ENCODE measurements around the gene PLOD2.

The PLOD2 gene

DNA sequence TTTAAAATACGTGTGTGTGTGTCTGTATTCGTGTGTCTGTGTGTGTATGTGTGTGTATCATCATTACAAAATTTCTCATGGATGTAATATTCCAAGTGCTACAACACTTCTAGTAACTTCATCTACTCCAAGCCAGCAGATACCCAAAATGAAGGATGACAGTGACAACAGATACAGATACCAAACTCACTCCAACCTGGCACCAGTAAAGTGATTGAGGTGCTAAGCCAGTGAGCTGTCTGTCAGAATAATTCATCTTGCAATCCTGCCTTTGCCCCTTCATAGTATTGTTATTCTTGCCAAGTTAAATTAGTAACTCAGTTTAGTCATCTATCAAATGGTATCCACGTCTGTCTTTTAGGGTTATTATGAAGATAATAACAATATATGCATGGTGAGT, 58.1 kb downstream of the PLOD2 start:
- Histone ChIP-seq H3K27me3 (ENCODE audit: insufficient read depth, poor library complexity, severe bottlenecking) (no peaks in the 10 kb centered on the region), H3K27ac (replicated peaks) (no peak overlapping the region), H3K4me3 (replicated peaks; ENCODE audit: insufficient read depth, low read length) (no peak overlapping the region)
- no peak for DNase-seq (ENCODE audit: low read depth in 1 of 2, low spot score in 1 of 2)
- TF ChIP-seq, protein P1, sequence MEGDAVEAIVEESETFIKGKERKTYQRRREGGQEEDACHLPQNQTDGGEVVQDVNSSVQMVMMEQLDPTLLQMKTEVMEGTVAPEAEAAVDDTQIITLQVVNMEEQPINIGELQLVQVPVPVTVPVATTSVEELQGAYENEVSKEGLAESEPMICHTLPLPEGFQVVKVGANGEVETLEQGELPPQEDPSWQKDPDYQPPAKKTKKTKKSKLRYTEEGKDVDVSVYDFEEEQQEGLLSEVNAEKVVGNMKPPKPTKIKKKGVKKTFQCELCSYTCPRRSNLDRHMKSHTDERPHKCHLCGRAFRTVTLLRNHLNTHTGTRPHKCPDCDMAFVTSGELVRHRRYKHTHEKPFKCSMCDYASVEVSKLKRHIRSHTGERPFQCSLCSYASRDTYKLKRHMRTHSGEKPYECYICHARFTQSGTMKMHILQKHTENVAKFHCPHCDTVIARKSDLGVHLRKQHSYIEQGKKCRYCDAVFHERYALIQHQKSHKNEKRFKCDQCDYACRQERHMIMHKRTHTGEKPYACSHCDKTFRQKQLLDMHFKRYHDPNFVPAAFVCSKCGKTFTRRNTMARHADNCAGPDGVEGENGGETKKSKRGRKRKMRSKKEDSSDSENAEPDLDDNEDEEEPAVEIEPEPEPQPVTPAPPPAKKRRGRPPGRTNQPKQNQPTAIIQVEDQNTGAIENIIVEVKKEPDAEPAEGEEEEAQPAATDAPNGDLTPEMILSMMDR (IDR thresholded peaks at IDR 0.05; ENCODE audit: insufficient read depth, low read length), result no peak

DNA sequence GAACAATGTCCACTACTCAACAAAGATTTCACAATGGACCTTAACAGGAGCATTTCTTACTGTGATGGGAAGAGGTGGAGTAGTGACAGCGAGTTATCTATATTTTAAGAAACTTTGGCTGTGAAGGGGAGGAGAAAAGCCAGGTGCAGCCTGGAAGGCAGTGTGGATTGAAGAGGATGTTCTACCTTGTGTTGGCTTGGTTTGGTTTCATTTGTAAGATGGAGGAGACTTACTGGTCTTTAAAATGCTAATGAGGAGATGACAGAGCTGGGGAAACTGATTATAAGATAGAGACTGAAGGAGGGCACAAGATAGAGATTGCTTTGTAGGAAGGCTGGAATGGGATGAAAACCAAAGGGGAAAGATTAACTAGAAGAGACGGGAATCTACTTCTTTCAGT, 59.4 kb downstream of the PLOD2 start:
- no peak for TF ChIP-seq POLR2AphosphoS5 (IDR thresholded peaks at IDR 0.05; ENCODE audit: low read depth)
- TF ChIP-seq, protein P2, sequence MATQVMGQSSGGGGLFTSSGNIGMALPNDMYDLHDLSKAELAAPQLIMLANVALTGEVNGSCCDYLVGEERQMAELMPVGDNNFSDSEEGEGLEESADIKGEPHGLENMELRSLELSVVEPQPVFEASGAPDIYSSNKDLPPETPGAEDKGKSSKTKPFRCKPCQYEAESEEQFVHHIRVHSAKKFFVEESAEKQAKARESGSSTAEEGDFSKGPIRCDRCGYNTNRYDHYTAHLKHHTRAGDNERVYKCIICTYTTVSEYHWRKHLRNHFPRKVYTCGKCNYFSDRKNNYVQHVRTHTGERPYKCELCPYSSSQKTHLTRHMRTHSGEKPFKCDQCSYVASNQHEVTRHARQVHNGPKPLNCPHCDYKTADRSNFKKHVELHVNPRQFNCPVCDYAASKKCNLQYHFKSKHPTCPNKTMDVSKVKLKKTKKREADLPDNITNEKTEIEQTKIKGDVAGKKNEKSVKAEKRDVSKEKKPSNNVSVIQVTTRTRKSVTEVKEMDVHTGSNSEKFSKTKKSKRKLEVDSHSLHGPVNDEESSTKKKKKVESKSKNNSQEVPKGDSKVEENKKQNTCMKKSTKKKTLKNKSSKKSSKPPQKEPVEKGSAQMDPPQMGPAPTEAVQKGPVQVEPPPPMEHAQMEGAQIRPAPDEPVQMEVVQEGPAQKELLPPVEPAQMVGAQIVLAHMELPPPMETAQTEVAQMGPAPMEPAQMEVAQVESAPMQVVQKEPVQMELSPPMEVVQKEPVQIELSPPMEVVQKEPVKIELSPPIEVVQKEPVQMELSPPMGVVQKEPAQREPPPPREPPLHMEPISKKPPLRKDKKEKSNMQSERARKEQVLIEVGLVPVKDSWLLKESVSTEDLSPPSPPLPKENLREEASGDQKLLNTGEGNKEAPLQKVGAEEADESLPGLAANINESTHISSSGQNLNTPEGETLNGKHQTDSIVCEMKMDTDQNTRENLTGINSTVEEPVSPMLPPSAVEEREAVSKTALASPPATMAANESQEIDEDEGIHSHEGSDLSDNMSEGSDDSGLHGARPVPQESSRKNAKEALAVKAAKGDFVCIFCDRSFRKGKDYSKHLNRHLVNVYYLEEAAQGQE (IDR thresholded peaks at IDR 0.05; ENCODE audit: insufficient replicate concordance, low read depth), result no peak
- Histone ChIP-seq H3K27me3 (ENCODE audit: insufficient read depth, poor library complexity, severe bottlenecking) (no peaks in the 10 kb centered on the region), H3K4me3 (replicated peaks; ENCODE audit: insufficient read depth, low read length) (no peak overlapping the region), H3K27ac (replicated peaks) (no peak overlapping the region)
- no peak for DNase-seq (ENCODE audit: low read depth in 1 of 2, low spot score in 1 of 2)

GRCh38 chr3:146100825-146101444, 60.0 kb downstream of the PLOD2 start:
- DNase-seq (ENCODE audit: low read depth in 1 of 2, low spot score in 1 of 2), result no peak
- H3K27ac ChIP-seq (replicated peaks), result no peak overlapping the region
- H3K4me3 ChIP-seq (replicated peaks; ENCODE audit: insufficient read depth, low read length), result no peak overlapping the region
- no peaks in the 10 kb centered on the region for H3K27me3 ChIP-seq (ENCODE audit: insufficient read depth, poor library complexity, severe bottlenecking)
- TF ChIP-seq POLR2AphosphoS5 (IDR thresholded peaks at IDR 0.05; ENCODE audit: low read depth), result no peak
- TF ChIP-seq, protein P1 (IDR thresholded peaks at IDR 0.05; ENCODE audit: insufficient read depth, low read length), result no peak
- no peak for TF ChIP-seq SPI1 (IDR thresholded peaks at IDR 0.05; ENCODE audit: borderline replicate concordance, low read depth)

GRCh38 chr3:146100180-146100579, 60.8 kb downstream of the PLOD2 start:
- TF ChIP-seq, protein P1 (IDR thresholded peaks at IDR 0.05; ENCODE audit: insufficient read depth, low read length), result no peak
- no peak for TF ChIP-seq GABPA (IDR thresholded peaks at IDR 0.05; ENCODE audit: low read depth)
- TF ChIP-seq, protein P2 (IDR thresholded peaks at IDR 0.05; ENCODE audit: insufficient replicate concordance, low read depth), result no peak
- TF ChIP-seq POLR2AphosphoS5 (IDR thresholded peaks at IDR 0.05; ENCODE audit: low read depth), result no peak
- TF ChIP-seq SPI1 (IDR thresholded peaks at IDR 0.05; ENCODE audit: borderline replicate concordance, low read depth), result no peak
- no peak overlapping the region for H3K27ac ChIP-seq (replicated peaks)
- H3K4me3 ChIP-seq (replicated peaks; ENCODE audit: insufficient read depth, low read length), result no peak overlapping the region
- H3K27me3 ChIP-seq (ENCODE audit: insufficient read depth, poor library complexity, severe bottlenecking), result no peaks in the 10 kb centered on the region
- DNase-seq (ENCODE audit: low read depth in 1 of 2, low spot score in 1 of 2), result no peak

All from HL-60 (cell line).